H9 (cell line): ENCODE results near the gene OR5M10. TPM values are rescaled to one million over a fixed set of nuclear protein-coding genes. Genes with fewer than 3 reads are reported as not detected.
A peak's percentile ranks its signal among the peaks of the same experiment; 100 is the strongest.

Experiments used
- DNase-seq: peaks from one replicate; pipeline ENCODE4 v3.0.0-alpha.2; 2017
- H2AFZ ChIP-seq: one replicate; pipeline ENCODE4 v1.6.1; 2013; ENCODE audit warnings: mild to moderate bottlenecking, low read length, control low read depth, moderate library complexity
- H2AK5ac ChIP-seq: 2 replicates; pipeline ENCODE4 v1.6.1; 2013; ENCODE audit warnings: low read length, control low read depth, mixed read lengths; ENCODE audit not compliant: insufficient read length
- H2BK120ac ChIP-seq: one replicate; pipeline ENCODE4 v1.6.1; 2013; ENCODE audit warnings: low read depth, mild to moderate bottlenecking, low read length, control low read depth, inconsistent platforms; ENCODE audit not compliant: poor library complexity, severe bottlenecking
- H2BK12ac ChIP-seq: 2 replicates; pipeline ENCODE4 v1.6.1; 2013; ENCODE audit warnings: low read length, control low read depth, mixed read lengths, low read depth; ENCODE audit not compliant: insufficient read length
- H2BK15ac ChIP-seq: 2 replicates; pipeline ENCODE4 v1.6.1; 2013; ENCODE audit warnings: low read depth, low read length, control low read depth
- H2BK20ac ChIP-seq: one replicate; pipeline ENCODE4 v1.6.1; 2013; ENCODE audit warnings: low read depth, mild to moderate bottlenecking, low read length, control low read depth, inconsistent platforms; ENCODE audit not compliant: poor library complexity, severe bottlenecking
- H2BK5ac ChIP-seq: 2 replicates; pipeline ENCODE4 v1.6.1; 2013; ENCODE audit warnings: low read length, control low read depth, mixed read lengths; ENCODE audit not compliant: insufficient read length
- H3K14ac ChIP-seq: 2 replicates; pipeline ENCODE4 v1.6.1; 2013; ENCODE audit warnings: low read length, control low read depth; ENCODE audit not compliant: insufficient read depth
- H3K18ac ChIP-seq: 2 replicates; pipeline ENCODE4 v1.6.1; 2013; ENCODE audit warnings: low read depth, mild to moderate bottlenecking, mixed read lengths, low read length, control low read depth; ENCODE audit not compliant: insufficient read length
- H3K23ac ChIP-seq: 2 replicates; pipeline ENCODE4 v1.6.1; 2013; ENCODE audit warnings: low read length, control low read depth, mixed read lengths, low read depth; ENCODE audit not compliant: insufficient read length
- H3K23me2 ChIP-seq: 2 replicates; pipeline ENCODE4 v1.6.1; 2013; ENCODE audit warnings: low read depth, mild to moderate bottlenecking, mixed read lengths, low read length, control low read depth; ENCODE audit not compliant: insufficient read length, poor library complexity, severe bottlenecking
- H3K27ac ChIP-seq: 2 replicates; pipeline ENCODE4 v1.5.1; 2013; ENCODE audit warnings: low read length, control low read depth, mixed read lengths, low read depth; ENCODE audit not compliant: insufficient read length
- H3K27me3 ChIP-seq: 2 replicates; pipeline ENCODE4 v1.6.1; 2013; ENCODE audit warnings: low read length, control low read depth, inconsistent platforms; ENCODE audit not compliant: insufficient read depth
- H3K4ac ChIP-seq: 2 replicates; pipeline ENCODE4 v1.6.1; 2013; ENCODE audit warnings: low read depth, mild to moderate bottlenecking, control low read depth, inconsistent platforms, low read length, moderate library complexity
- H3K4me1 ChIP-seq: 2 replicates; pipeline ENCODE4 v1.6.1; 2013; ENCODE audit warnings: low read length, control low read depth, inconsistent platforms; ENCODE audit not compliant: insufficient read depth
- H3K4me2 ChIP-seq: 2 replicates; pipeline ENCODE4 v1.6.1; 2013; ENCODE audit warnings: low read length, control low read depth, mixed read lengths; ENCODE audit not compliant: insufficient read length, insufficient read depth
- H3K56ac ChIP-seq: 2 replicates; pipeline ENCODE4 v1.6.1; 2013; ENCODE audit warnings: low read depth, mild to moderate bottlenecking, mixed read lengths, low read length, control low read depth; ENCODE audit not compliant: insufficient read length
- H3K79me1 ChIP-seq: 2 replicates; pipeline ENCODE4 v1.6.1; 2013; ENCODE audit warnings: low read depth, mild to moderate bottlenecking, moderate library complexity, low read length, control low read depth, inconsistent platforms; ENCODE audit not compliant: insufficient read depth, poor library complexity, severe bottlenecking
- H3K79me2 ChIP-seq: 2 replicates; pipeline ENCODE4 v1.6.1; 2013; ENCODE audit warnings: low read length, control low read depth, inconsistent platforms; ENCODE audit not compliant: insufficient read depth
- H3K9ac ChIP-seq: 2 replicates; pipeline ENCODE4 v1.6.1; 2013; ENCODE audit warnings: low read length, control low read depth, mixed read lengths; ENCODE audit not compliant: insufficient read length; ENCODE audit errors: extremely low read depth
- H3K9me3 ChIP-seq: one replicate; pipeline ENCODE4 v1.6.1; 2013; ENCODE audit warnings: low read depth, low read length, inconsistent platforms; ENCODE audit not compliant: control insufficient read depth
- H3T11ph ChIP-seq: one replicate; pipeline ENCODE4 v1.6.1; 2013; ENCODE audit warnings: mild to moderate bottlenecking, low read length, control low read depth, inconsistent platforms
- H4K20me1 ChIP-seq: one replicate; pipeline ENCODE4 v1.6.1; 2013; ENCODE audit not compliant: control insufficient read depth, insufficient read length, insufficient read depth
- H4K5ac ChIP-seq: 2 replicates; pipeline ENCODE4 v1.6.1; 2013; ENCODE audit warnings: low read depth, mild to moderate bottlenecking, mixed read lengths, low read length, control low read depth; ENCODE audit not compliant: insufficient read length
- H4K8ac ChIP-seq: replicated peaks from 2 replicates; pipeline ENCODE4 v1.6.1; 2013; ENCODE audit warnings: low read length, control low read depth, mixed read lengths, low read depth; ENCODE audit not compliant: insufficient read length
- H4K91ac ChIP-seq: 2 replicates; pipeline ENCODE4 v1.6.1; 2013; ENCODE audit warnings: low read depth, mild to moderate bottlenecking, moderate library complexity, mixed read lengths, low read length, control low read depth; ENCODE audit not compliant: insufficient read length
- H3K27ac Mint-ChIP-seq, 3 experiments: 2 replicates in 2 of 3; 3 replicates in 1 of 3; pipeline ENCODE4 v1.8.0; 2020 to 2021; ENCODE audit warnings: mixed read lengths in 3 of 3, mild to moderate bottlenecking in 1 of 3, moderate library complexity in 1 of 3
- H3K27me3 Mint-ChIP-seq: 2 replicates; pipeline ENCODE4 v1.8.0; 2021; ENCODE audit warnings: low read depth, mild to moderate bottlenecking, moderate library complexity, mixed read lengths
- H3K36me3 Mint-ChIP-seq, 3 experiments: 2 replicates in 2 of 3; 3 replicates in 1 of 3; pipeline ENCODE4 v1.8.0; 2020 to 2021; ENCODE audit warnings: low read depth in 3 of 3, mixed read lengths in 3 of 3; ENCODE audit not compliant: insufficient read depth in 1 of 3
- H3K4me1 Mint-ChIP-seq, 2 experiments: 2 replicates each; pipeline ENCODE4 v1.8.0; 2020; ENCODE audit warnings: mixed read lengths in 2 of 2
- H3K4me3 Mint-ChIP-seq, 2 experiments: 2 replicates in 1 of 2; 3 replicates in 1 of 2; pipeline ENCODE4 v1.8.0; 2020 to 2021; ENCODE audit warnings: mild to moderate bottlenecking in 2 of 2, mixed read lengths in 2 of 2, moderate library complexity in 1 of 2
- H3K9me3 Mint-ChIP-seq, 2 experiments: 2 replicates in 1 of 2; 3 replicates in 1 of 2; pipeline ENCODE4 v1.8.0; 2020; ENCODE audit warnings: mild to moderate bottlenecking in 2 of 2, mixed read lengths in 2 of 2, moderate library complexity in 1 of 2
- CTCF ChIP-seq: fragments of 200-600 bp; sonication (generic); conservative IDR thresholded peaks from 3 replicates; pipeline ENCODE4 v1.8.0; 2021; ENCODE audit warnings: antibody characterized with exemption, mild to moderate bottlenecking
- WGBS: extraction: QIAGEN DNeasy Blood & Tissue Kit; methylation state at CpG from one replicate; pipeline ENCODE4 v1.1.7; 2013; ENCODE audit warnings: missing lambda C conversion rate, low lambda C conversion rate, mixed read lengths; ENCODE audit not compliant: insufficient read length; ENCODE audit errors: extremely low coverage; 5-methylcytosine and 5-hydroxymethylcytosine counted together
- total RNA-seq: library from RNA; stranded (reverse); gene quantifications from 2 replicates; pipeline ENCODE4 v1.2.1, GENCODE V29; 2021

OR5M10 gene
- total RNA-seq, 1 experiment from 2014 or later = not detected

- H3K18ac ChIP-seq = no peak overlapping the region
- H3K4me1 ChIP-seq = peaks cover 3% of the 10 kb centered on the region; the same call in 1 of the 2 replicates
- no peak for DNase-seq
- TF ChIP-seq CTCF = peak; percentile 82
- no peak overlapping the region for H4K8ac ChIP-seq
- no peak overlapping the region for H3K23ac ChIP-seq
- Mint-ChIP-seq H3K9me3 (no peaks in the 10 kb centered on the region; a peak in 1 of 5 replicates), H3K27ac (peak overlapping the region in 1 of 3 experiments; percentile 63; a peak in 1 of 7 replicates), H3K4me1 (peaks cover 5 to 9% of the 10 kb centered on the region in 2 experiments), H3K36me3 (no peaks in the 10 kb centered on the region), H3K4me3 (no peak overlapping the region), H3K27me3 (no peaks in the 10 kb centered on the region)
- H3K27me3 ChIP-seq = no peaks in the 10 kb centered on the region
- H3K56ac ChIP-seq = no peak overlapping the region
- H2BK20ac ChIP-seq = no peak overlapping the region
- H4K5ac ChIP-seq = no peak overlapping the region
- WGBS = no CpG with 5 or more reads among the region's 3 CpGs
- no peak overlapping the region for H3K27ac ChIP-seq
- no peak overlapping the region for H2AK5ac ChIP-seq
- H3K4ac ChIP-seq = no peak overlapping the region
- H2BK15ac ChIP-seq = no peak overlapping the region
- H4K91ac ChIP-seq = no peak overlapping the region
- no peaks in the 10 kb centered on the region for H4K20me1 ChIP-seq
- H3K14ac ChIP-seq = no peak overlapping the region
- no peak overlapping the region for H2BK5ac ChIP-seq
- H3K23me2 ChIP-seq = no peaks in the 10 kb centered on the region
- no peak overlapping the region for H2BK120ac ChIP-seq
- no peaks in the 10 kb centered on the region for H3K9me3 ChIP-seq
- H3K4me2 ChIP-seq = no peak overlapping the region
- no peak overlapping the region for H2AFZ ChIP-seq
- no peak overlapping the region for H3K9ac ChIP-seq
- H2BK12ac ChIP-seq = no peak overlapping the region
- no peaks in the 10 kb centered on the region for H3K79me2 ChIP-seq
- no peak overlapping the region for H3T11ph ChIP-seq
- H3K79me1 ChIP-seq = no peaks in the 10 kb centered on the region
Measured at GRCh38 chr11:56624661-56625110, 47.2 kb upstream of the OR5M10 start.
